OCI-LY3 (cell line): ENCODE results near the gene ARHGAP25.

Experiments used
- H2AFZ ChIP-seq: fragments of 200-600, 300-600 bp; shearing (Covaris generic); 2 replicates; pipeline ENCODE4 v1.6.0; 2014; ENCODE audit warnings: antibody characterized with exemption, low read depth, low read length
- H3K27ac ChIP-seq: fragments of 200-600, 300-600 bp; sonication (generic); 2 replicates; pipeline ENCODE4 v1.5.1; 2014; ENCODE audit warnings: mild to moderate bottlenecking, low read length, moderate library complexity, mixed read lengths
- H3K27me3 ChIP-seq: fragments of 200-600, 300-600 bp; sonication (generic); 2 replicates; pipeline ENCODE4 v1.6.1; 2014; ENCODE audit warnings: low read depth, low read length, mixed read lengths
- H3K36me3 ChIP-seq: fragments of 200-600, 300-600 bp; sonication (generic); replicated peaks from 2 replicates; pipeline ENCODE3; 2014; ENCODE audit warnings: low read depth, low read length, mixed read lengths
- H3K4me1 ChIP-seq: fragments of 300-600, 200-600 bp; sonication (generic); 2 replicates; pipeline ENCODE4 v1.6.1; 2014; ENCODE audit warnings: low read length, mixed read lengths
- H3K4me2 ChIP-seq: fragments of 200-600, 300-600 bp; sonication (generic); 2 replicates; pipeline ENCODE4 v1.6.1; 2014; ENCODE audit warnings: low read length, mixed read lengths
- H3K4me3 ChIP-seq: fragments of 300-600, 200-600 bp; sonication (generic); 2 replicates; pipeline ENCODE4 v1.5.1; 2014; ENCODE audit warnings: antibody characterized with exemption, mild to moderate bottlenecking, low read length, moderate library complexity
- H3K79me2 ChIP-seq: fragments of 300-600, 200-600 bp; shearing (Covaris generic); 2 replicates; pipeline ENCODE4 v1.6.1; 2014; ENCODE audit warnings: mild to moderate bottlenecking, low read length, mixed read lengths
- H3K9ac ChIP-seq: fragments of 300-600, 200-600 bp; shearing (Covaris generic); 2 replicates; pipeline ENCODE4 v1.6.0; 2014; ENCODE audit warnings: mild to moderate bottlenecking, low read length, moderate library complexity
- H3K9me3 ChIP-seq: fragments of 200-600, 300-600 bp; shearing (Covaris generic); 2 replicates; pipeline ENCODE4 v1.6.1; 2014; ENCODE audit warnings: low read length, mixed read lengths; ENCODE audit not compliant: insufficient read depth
- H4K20me1 ChIP-seq: fragments of 200-600, 300-600 bp; sonication (generic); 2 replicates; pipeline ENCODE4 v1.6.1; 2016; ENCODE audit warnings: low read length, mixed read lengths; ENCODE audit not compliant: insufficient read depth
- EZH2phosphoT487 ChIP-seq: fragments of 200-600 bp; shearing (Covaris generic); IDR thresholded peaks from 2 replicates; pipeline ENCODE4 v1.6.1; 2018; ENCODE audit warnings: antibody characterized with exemption, mixed run types, low read depth
- TF ChIP-seq, protein P1 (sequence below): fragments of 200-600, 300-600 bp; sonication (generic); IDR thresholded peaks from 2 replicates; pipeline ENCODE4 v1.5.1; 2014; ENCODE audit warnings: antibody characterized with exemption, low read length, low read depth

Gene ARHGAP25

DNA sequence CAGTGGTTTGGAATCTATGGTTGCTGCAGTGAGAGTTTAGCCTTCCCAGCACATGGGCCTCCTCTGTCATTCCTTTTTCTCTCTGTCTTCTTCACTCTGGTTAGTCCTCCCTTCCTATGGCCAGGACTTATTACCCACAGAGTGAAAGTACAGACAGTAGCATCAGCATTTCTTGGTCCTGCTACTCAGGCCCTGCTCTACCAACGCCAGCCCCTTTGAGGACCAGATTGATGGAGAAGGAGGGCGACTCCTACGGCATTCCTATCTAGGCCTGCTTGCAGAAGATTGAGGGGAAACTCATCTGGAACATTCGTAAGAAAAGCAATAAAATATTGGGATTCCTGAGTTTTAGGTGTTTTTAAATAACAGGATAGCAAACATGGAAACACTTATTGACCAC is 93.1 kb downstream of the ARHGAP25 start:
- no peaks in the 10 kb centered on the region for H3K9me3 ChIP-seq
- H2AFZ ChIP-seq: no peak overlapping the region
- H3K4me3 ChIP-seq: no peak overlapping the region
- peaks cover 91% of the 10 kb centered on the region for H3K4me1 ChIP-seq
- H3K27ac ChIP-seq: peak overlapping the region; percentile 98
- no peak for TF ChIP-seq EZH2phosphoT487
- TF ChIP-seq, protein P1, sequence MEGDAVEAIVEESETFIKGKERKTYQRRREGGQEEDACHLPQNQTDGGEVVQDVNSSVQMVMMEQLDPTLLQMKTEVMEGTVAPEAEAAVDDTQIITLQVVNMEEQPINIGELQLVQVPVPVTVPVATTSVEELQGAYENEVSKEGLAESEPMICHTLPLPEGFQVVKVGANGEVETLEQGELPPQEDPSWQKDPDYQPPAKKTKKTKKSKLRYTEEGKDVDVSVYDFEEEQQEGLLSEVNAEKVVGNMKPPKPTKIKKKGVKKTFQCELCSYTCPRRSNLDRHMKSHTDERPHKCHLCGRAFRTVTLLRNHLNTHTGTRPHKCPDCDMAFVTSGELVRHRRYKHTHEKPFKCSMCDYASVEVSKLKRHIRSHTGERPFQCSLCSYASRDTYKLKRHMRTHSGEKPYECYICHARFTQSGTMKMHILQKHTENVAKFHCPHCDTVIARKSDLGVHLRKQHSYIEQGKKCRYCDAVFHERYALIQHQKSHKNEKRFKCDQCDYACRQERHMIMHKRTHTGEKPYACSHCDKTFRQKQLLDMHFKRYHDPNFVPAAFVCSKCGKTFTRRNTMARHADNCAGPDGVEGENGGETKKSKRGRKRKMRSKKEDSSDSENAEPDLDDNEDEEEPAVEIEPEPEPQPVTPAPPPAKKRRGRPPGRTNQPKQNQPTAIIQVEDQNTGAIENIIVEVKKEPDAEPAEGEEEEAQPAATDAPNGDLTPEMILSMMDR: no peak
- H3K79me2 ChIP-seq: peaks cover 69% of the 10 kb centered on the region
- peaks cover 54% of the 10 kb centered on the region for H3K36me3 ChIP-seq
- no peaks in the 10 kb centered on the region for H3K27me3 ChIP-seq
- peaks cover 52% of the 10 kb centered on the region for H4K20me1 ChIP-seq
- no peak overlapping the region for H3K9ac ChIP-seq
- no peak overlapping the region for H3K4me2 ChIP-seq

DNA sequence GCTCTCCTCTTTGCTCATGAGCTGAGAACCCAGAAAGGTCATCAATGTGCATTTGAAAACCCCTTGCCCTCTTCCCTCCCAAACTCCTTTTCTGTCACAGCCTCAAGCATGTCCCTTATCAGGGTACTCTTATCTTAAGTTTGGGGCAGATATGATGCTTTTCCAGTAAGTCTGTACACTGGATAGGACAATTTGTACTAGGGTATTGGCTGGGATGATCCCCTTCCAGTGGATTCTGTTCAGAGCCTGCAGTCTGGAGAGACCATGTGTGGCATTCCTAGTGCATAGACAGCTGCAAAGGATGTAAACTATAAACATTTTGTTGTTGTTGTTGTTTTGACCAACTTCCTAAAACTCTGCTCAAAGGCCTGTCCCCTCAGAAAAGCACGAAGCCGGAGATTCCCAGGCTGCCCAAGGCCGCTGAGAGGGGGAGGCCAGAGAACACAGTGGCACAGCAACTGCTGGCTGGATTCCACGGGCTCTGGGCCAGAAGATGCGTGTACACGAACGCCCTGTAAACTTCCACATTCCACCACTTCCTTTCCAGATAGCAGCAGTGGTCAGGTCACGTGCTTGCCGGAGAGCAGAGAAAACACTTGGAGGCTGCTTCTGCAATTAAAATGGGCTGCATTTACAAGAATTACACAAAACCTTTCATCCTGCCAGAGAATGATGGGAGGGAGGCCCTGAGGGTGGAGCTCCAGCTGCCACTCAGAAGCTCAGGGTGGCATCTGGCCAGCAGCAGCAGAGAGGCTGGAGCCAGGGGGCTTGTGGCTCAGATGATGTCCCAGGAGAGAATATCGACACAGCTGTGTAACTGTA is 94.5 kb downstream of the ARHGAP25 start:
- H3K36me3 ChIP-seq: peaks cover 39% of the 10 kb centered on the region
- H3K79me2 ChIP-seq: peaks cover 62% of the 10 kb centered on the region
- H3K27ac ChIP-seq: peak overlapping the region; percentile 98
- no peaks in the 10 kb centered on the region for H3K9me3 ChIP-seq
- H3K9ac ChIP-seq: peak overlapping the region; percentile 5; the same call in 1 of the 2 replicates
- H3K4me1 ChIP-seq: peaks cover 93% of the 10 kb centered on the region
- H3K27me3 ChIP-seq: no peaks in the 10 kb centered on the region
- TF ChIP-seq, protein P1: no peak
- no peak for TF ChIP-seq EZH2phosphoT487
- H2AFZ ChIP-seq: no peak overlapping the region
- H3K4me2 ChIP-seq: peak overlapping the region; percentile 25
- H3K4me3 ChIP-seq: no peak overlapping the region
- H4K20me1 ChIP-seq: peaks cover 39% of the 10 kb centered on the region

DNA sequence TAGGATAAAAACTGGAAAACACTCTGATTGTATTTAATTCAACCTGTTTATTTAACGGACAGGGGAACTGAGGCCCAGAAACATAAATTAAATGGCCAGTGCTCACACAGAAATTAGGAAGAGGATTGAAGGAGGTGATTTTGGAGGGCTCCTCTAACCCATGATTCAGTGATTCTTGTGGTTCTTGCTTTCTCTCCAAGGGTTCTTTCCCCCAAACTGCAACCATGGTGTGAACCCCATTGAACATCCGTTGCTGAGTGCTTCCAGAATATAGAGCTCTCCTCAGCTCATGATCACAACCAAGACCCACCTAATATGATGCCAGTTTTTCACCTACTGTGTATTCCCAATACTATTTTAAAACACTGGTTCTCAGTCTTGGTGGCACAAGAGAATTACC is 95.1 kb downstream of the ARHGAP25 start:
- Histone ChIP-seq H3K4me2 (peak overlapping the region; percentile 25), H2AFZ (no peak overlapping the region), H3K4me3 (no peak overlapping the region), H3K9ac (peak overlapping the region; percentile 5; the same call in 1 of the 2 replicates), H3K36me3 (peaks cover 35% of the 10 kb centered on the region), H3K27ac (peak overlapping the region; percentile 98), H3K9me3 (no peaks in the 10 kb centered on the region), H3K4me1 (peaks cover 94% of the 10 kb centered on the region), H3K27me3 (no peaks in the 10 kb centered on the region), H4K20me1 (peaks cover 33% of the 10 kb centered on the region), H3K79me2 (peaks cover 58% of the 10 kb centered on the region)
- no peak for TF ChIP-seq EZH2phosphoT487
- TF ChIP-seq, protein P1: no peak

DNA sequence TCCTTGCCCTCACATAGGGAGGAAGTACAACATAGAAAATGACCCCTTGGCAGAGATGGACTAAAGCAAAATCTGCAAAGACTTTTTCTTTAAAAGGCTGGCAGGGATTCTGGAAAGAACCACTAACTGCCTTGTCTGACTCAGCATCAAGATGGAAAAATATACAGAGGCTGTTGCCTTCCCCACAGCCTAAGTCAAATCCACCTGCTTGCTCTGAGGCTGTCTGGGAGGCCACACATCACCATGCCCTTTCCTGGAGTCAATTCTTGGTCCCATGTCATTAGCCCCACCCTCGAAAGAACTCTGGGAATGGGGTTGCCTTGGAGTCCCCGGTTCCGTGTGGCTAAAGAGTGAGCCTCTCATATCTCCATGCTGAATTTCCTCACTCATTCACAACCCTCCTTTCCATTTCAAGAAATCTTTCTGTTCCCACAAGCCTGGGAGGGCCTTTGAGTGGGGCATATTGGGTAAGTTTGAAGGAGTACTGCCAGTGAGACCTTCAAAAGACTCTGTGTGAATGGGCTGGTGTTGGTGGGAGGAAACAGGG is 97.1 kb downstream of the ARHGAP25 start:
- peak overlapping the region; percentile 80 for H3K9ac ChIP-seq
- TF ChIP-seq, protein P1: no peak
- TF ChIP-seq EZH2phosphoT487: no peak
- no peaks in the 10 kb centered on the region for H3K9me3 ChIP-seq
- H4K20me1 ChIP-seq: peaks cover 12% of the 10 kb centered on the region
- peak overlapping the region; percentile 52 for H3K4me3 ChIP-seq
- H3K79me2 ChIP-seq: peaks cover 51% of the 10 kb centered on the region
- no peaks in the 10 kb centered on the region for H3K27me3 ChIP-seq
- H3K4me1 ChIP-seq: peaks cover 97% of the 10 kb centered on the region
- H2AFZ ChIP-seq: no peak overlapping the region
- peaks cover 16% of the 10 kb centered on the region for H3K36me3 ChIP-seq
- H3K27ac ChIP-seq: peak overlapping the region; percentile 98
- H3K4me2 ChIP-seq: peak overlapping the region; percentile 75
